ENCODE results near the gene SLC22A16.
"Not testable (repeated sequence)": the region's sequence is repeated elsewhere in the genome, so short reads cannot be mapped to it uniquely, and the experiment has no call there.

The SLC22A16 gene

GRCh38 chr6:110514818-110515217 is 38.4 kb upstream of the SLC22A16 start:
- Histone ChIP-seq H3K27ac (ENCODE audit: low read depth, low read length) (no peak overlapping the region), H3K27me3 (ENCODE audit: control insufficient read depth in 5 of 5, insufficient read depth in 4 of 5, low read length in 5 of 5) (no peaks in the 10 kb centered on the region), H3K9me3 (ENCODE audit: control insufficient read depth in 5 of 5, low read length in 5 of 5) (no peaks in the 10 kb centered on the region)

GRCh38 chr6:110512991-110513390 is 36.6 kb upstream of the SLC22A16 start:
- Histone ChIP-seq H3K27me3 (ENCODE audit: control insufficient read depth in 5 of 5, insufficient read depth in 4 of 5, low read length in 5 of 5) (no peaks in the 10 kb centered on the region), H3K9me3 (ENCODE audit: control insufficient read depth in 5 of 5, low read length in 5 of 5) (no peaks in the 10 kb centered on the region), H3K27ac (ENCODE audit: low read depth, low read length) (no peak overlapping the region), H3K4me3 (ENCODE audit: low read depth in 1 of 5, low read length in 5 of 5) (no peak overlapping the region), H3K36me3 (ENCODE audit: control insufficient read depth in 5 of 5, insufficient read depth in 5 of 5, low read length in 5 of 5) (no peaks in the 10 kb centered on the region), H3K9ac (ENCODE audit: low read length in 5 of 5) (no peak overlapping the region), H3K4me1 (ENCODE audit: control insufficient read depth in 5 of 5, insufficient read depth in 5 of 5, low read length in 5 of 5) (peaks cover 0 to 9% (median 4%) of the 10 kb centered on the region in 5 donors)

More at GRCh38 chr6:110514818-110515217, 38.4 kb upstream of the SLC22A16 start:
- no peak overlapping the region for H3K4me3 ChIP-seq (ENCODE audit: low read depth in 1 of 5, low read length in 5 of 5)
- H3K4me1 ChIP-seq (ENCODE audit: control insufficient read depth in 5 of 5, insufficient read depth in 5 of 5, low read length in 5 of 5) = peaks cover 0 to 9% (median 6%) of the 10 kb centered on the region in 5 donors
- H3K9ac ChIP-seq (ENCODE audit: low read length in 5 of 5) = no peak overlapping the region
- no peaks in the 10 kb centered on the region for H3K36me3 ChIP-seq (ENCODE audit: control insufficient read depth in 5 of 5, insufficient read depth in 5 of 5, low read length in 5 of 5)

- not testable (repeated sequence) for H3K27ac ChIP-seq (ENCODE audit: low read depth, low read length); H3K36me3 ChIP-seq (ENCODE audit: control insufficient read depth in 5 of 5, insufficient read depth in 5 of 5, low read length in 5 of 5); H3K9ac ChIP-seq (ENCODE audit: low read length in 5 of 5); H3K9me3 ChIP-seq (ENCODE audit: control insufficient read depth in 5 of 5, low read length in 5 of 5); H3K4me3 ChIP-seq (ENCODE audit: low read depth in 1 of 5, low read length in 5 of 5); H3K27me3 ChIP-seq (ENCODE audit: control insufficient read depth in 5 of 5, insufficient read depth in 4 of 5, low read length in 5 of 5); H3K4me1 ChIP-seq (ENCODE audit: control insufficient read depth in 5 of 5, insufficient read depth in 5 of 5, low read length in 5 of 5)
Measured at GRCh38 chr6:110512549-110512948, 36.1 kb upstream of the SLC22A16 start.

GRCh38 chr6:110511401-110511800 is 35.0 kb upstream of the SLC22A16 start:
- Histone ChIP-seq H3K27ac (ENCODE audit: low read depth, low read length) (no peak overlapping the region), H3K4me3 (ENCODE audit: low read depth in 1 of 5, low read length in 5 of 5) (no peak overlapping the region), H3K4me1 (ENCODE audit: control insufficient read depth in 5 of 5, insufficient read depth in 5 of 5, low read length in 5 of 5) (peaks cover 0 to 7% (median 4%) of the 10 kb centered on the region in 5 donors), H3K9ac (ENCODE audit: low read length in 5 of 5) (no peak overlapping the region), H3K27me3 (ENCODE audit: control insufficient read depth in 5 of 5, insufficient read depth in 4 of 5, low read length in 5 of 5) (no peaks in the 10 kb centered on the region), H3K9me3 (ENCODE audit: control insufficient read depth in 5 of 5, low read length in 5 of 5) (no peaks in the 10 kb centered on the region), H3K36me3 (ENCODE audit: control insufficient read depth in 5 of 5, insufficient read depth in 5 of 5, low read length in 5 of 5) (no peaks in the 10 kb centered on the region)

GRCh38 chr6:110509617-110510241 is 33.3 kb upstream of the SLC22A16 start:
- Histone ChIP-seq H3K27ac (ENCODE audit: low read depth, low read length) (no peak overlapping the region), H3K4me1 (ENCODE audit: control insufficient read depth in 5 of 5, insufficient read depth in 5 of 5, low read length in 5 of 5) (peaks cover 0 to 7% (median 4%) of the 10 kb centered on the region in 5 donors), H3K9me3 (ENCODE audit: control insufficient read depth in 5 of 5, low read length in 5 of 5) (no peaks in the 10 kb centered on the region), H3K36me3 (ENCODE audit: control insufficient read depth in 5 of 5, insufficient read depth in 5 of 5, low read length in 5 of 5) (no peaks in the 10 kb centered on the region), H3K9ac (ENCODE audit: low read length in 5 of 5) (no peak overlapping the region), H3K4me3 (ENCODE audit: low read depth in 1 of 5, low read length in 5 of 5) (no peak overlapping the region), H3K27me3 (ENCODE audit: control insufficient read depth in 5 of 5, insufficient read depth in 4 of 5, low read length in 5 of 5) (no peaks in the 10 kb centered on the region)

GRCh38 chr6:110504891-110505290 is 28.5 kb upstream of the SLC22A16 start:
- H3K4me1 ChIP-seq (ENCODE audit: control insufficient read depth in 5 of 5, insufficient read depth in 5 of 5, low read length in 5 of 5); H3K36me3 ChIP-seq (ENCODE audit: control insufficient read depth in 5 of 5, insufficient read depth in 5 of 5, low read length in 5 of 5); H3K9me3 ChIP-seq (ENCODE audit: control insufficient read depth in 5 of 5, low read length in 5 of 5); H3K4me3 ChIP-seq (ENCODE audit: low read depth in 1 of 5, low read length in 5 of 5); H3K9ac ChIP-seq (ENCODE audit: low read length in 5 of 5); H3K27ac ChIP-seq (ENCODE audit: low read depth, low read length); H3K27me3 ChIP-seq (ENCODE audit: control insufficient read depth in 5 of 5, insufficient read depth in 4 of 5, low read length in 5 of 5): not testable (repeated sequence)

- no peaks in the 10 kb centered on the region for H3K9me3 ChIP-seq (ENCODE audit: control insufficient read depth in 5 of 5, low read length in 5 of 5)
- no peak overlapping the region for H3K9ac ChIP-seq (ENCODE audit: low read length in 5 of 5)
- H3K27me3 ChIP-seq (ENCODE audit: control insufficient read depth in 5 of 5, insufficient read depth in 4 of 5, low read length in 5 of 5) = no peaks in the 10 kb centered on the region
- no peaks in the 10 kb centered on the region for H3K36me3 ChIP-seq (ENCODE audit: control insufficient read depth in 5 of 5, insufficient read depth in 5 of 5, low read length in 5 of 5)
- H3K4me1 ChIP-seq (ENCODE audit: control insufficient read depth in 5 of 5, insufficient read depth in 5 of 5, low read length in 5 of 5) = peaks cover 0 to 6% (median 0%) of the 10 kb centered on the region in 5 donors
- no peak overlapping the region for H3K4me3 ChIP-seq (ENCODE audit: low read depth in 1 of 5, low read length in 5 of 5)
- no peak overlapping the region for H3K27ac ChIP-seq (ENCODE audit: low read depth, low read length)
Measured at GRCh38 chr6:110495949-110496348, 19.5 kb upstream of the SLC22A16 start.

GRCh38 chr6:110493253-110493800 is 16.9 kb upstream of the SLC22A16 start:
- Histone ChIP-seq H3K4me3 (ENCODE audit: low read depth in 1 of 5, low read length in 5 of 5) (no peak overlapping the region), H3K9ac (ENCODE audit: low read length in 5 of 5) (no peak overlapping the region), H3K36me3 (ENCODE audit: control insufficient read depth in 5 of 5, insufficient read depth in 5 of 5, low read length in 5 of 5) (no peaks in the 10 kb centered on the region), H3K4me1 (ENCODE audit: control insufficient read depth in 5 of 5, insufficient read depth in 5 of 5, low read length in 5 of 5) (peaks cover 0 to 22% (median 8%) of the 10 kb centered on the region in 5 donors), H3K27ac (ENCODE audit: low read depth, low read length) (no peak overlapping the region), H3K27me3 (ENCODE audit: control insufficient read depth in 5 of 5, insufficient read depth in 4 of 5, low read length in 5 of 5) (no peaks in the 10 kb centered on the region), H3K9me3 (ENCODE audit: control insufficient read depth in 5 of 5, low read length in 5 of 5) (no peaks in the 10 kb centered on the region)

- no peak overlapping the region for H3K9ac ChIP-seq (ENCODE audit: low read length in 5 of 5)
- no peaks in the 10 kb centered on the region for H3K27me3 ChIP-seq (ENCODE audit: control insufficient read depth in 5 of 5, insufficient read depth in 4 of 5, low read length in 5 of 5)
- H3K36me3 ChIP-seq (ENCODE audit: control insufficient read depth in 5 of 5, insufficient read depth in 5 of 5, low read length in 5 of 5) = no peaks in the 10 kb centered on the region
- H3K4me1 ChIP-seq (ENCODE audit: control insufficient read depth in 5 of 5, insufficient read depth in 5 of 5, low read length in 5 of 5) = peaks cover 0 to 22% (median 8%) of the 10 kb centered on the region in 5 donors
- H3K9me3 ChIP-seq (ENCODE audit: control insufficient read depth in 5 of 5, low read length in 5 of 5) = no peaks in the 10 kb centered on the region
- H3K27ac ChIP-seq (ENCODE audit: low read depth, low read length) = no peak overlapping the region
- no peak overlapping the region for H3K4me3 ChIP-seq (ENCODE audit: low read depth in 1 of 5, low read length in 5 of 5)
Measured at GRCh38 chr6:110492584-110492983, 16.2 kb upstream of the SLC22A16 start.

GRCh38 chr6:110491644-110492317 is 15.4 kb upstream of the SLC22A16 start:
- no peak overlapping the region for H3K9ac ChIP-seq (ENCODE audit: low read length in 5 of 5)
- H3K27ac ChIP-seq (ENCODE audit: low read depth, low read length) = no peak overlapping the region
- H3K4me1 ChIP-seq (ENCODE audit: control insufficient read depth in 5 of 5, insufficient read depth in 5 of 5, low read length in 5 of 5) = peaks cover 0 to 22% (median 8%) of the 10 kb centered on the region in 5 donors
- no peaks in the 10 kb centered on the region for H3K27me3 ChIP-seq (ENCODE audit: control insufficient read depth in 5 of 5, insufficient read depth in 4 of 5, low read length in 5 of 5)
- H3K9me3 ChIP-seq (ENCODE audit: control insufficient read depth in 5 of 5, low read length in 5 of 5) = no peaks in the 10 kb centered on the region
- peak overlapping the region in 1 of 5 donors; percentile 18 for H3K4me3 ChIP-seq (ENCODE audit: low read depth in 1 of 5, low read length in 5 of 5)
- no peaks in the 10 kb centered on the region for H3K36me3 ChIP-seq (ENCODE audit: control insufficient read depth in 5 of 5, insufficient read depth in 5 of 5, low read length in 5 of 5)
